HG03439 (cell line): Measurements from ENCODE around the gene KLC1.

Experiments used
- ATAC-seq: cut with Tn5 transposase; IDR thresholded peaks from one replicate; pipeline ENCODE4 v1.9.1; 2021; ENCODE audit warnings: mild to moderate bottlenecking, moderate library complexity; ENCODE audit not compliant: unreplicated experiment

The KLC1 gene

GRCh38 chr14:103702497-103703432 is 73.8 kb downstream of the KLC1 start:
- ATAC-seq, result no peak

DNA sequence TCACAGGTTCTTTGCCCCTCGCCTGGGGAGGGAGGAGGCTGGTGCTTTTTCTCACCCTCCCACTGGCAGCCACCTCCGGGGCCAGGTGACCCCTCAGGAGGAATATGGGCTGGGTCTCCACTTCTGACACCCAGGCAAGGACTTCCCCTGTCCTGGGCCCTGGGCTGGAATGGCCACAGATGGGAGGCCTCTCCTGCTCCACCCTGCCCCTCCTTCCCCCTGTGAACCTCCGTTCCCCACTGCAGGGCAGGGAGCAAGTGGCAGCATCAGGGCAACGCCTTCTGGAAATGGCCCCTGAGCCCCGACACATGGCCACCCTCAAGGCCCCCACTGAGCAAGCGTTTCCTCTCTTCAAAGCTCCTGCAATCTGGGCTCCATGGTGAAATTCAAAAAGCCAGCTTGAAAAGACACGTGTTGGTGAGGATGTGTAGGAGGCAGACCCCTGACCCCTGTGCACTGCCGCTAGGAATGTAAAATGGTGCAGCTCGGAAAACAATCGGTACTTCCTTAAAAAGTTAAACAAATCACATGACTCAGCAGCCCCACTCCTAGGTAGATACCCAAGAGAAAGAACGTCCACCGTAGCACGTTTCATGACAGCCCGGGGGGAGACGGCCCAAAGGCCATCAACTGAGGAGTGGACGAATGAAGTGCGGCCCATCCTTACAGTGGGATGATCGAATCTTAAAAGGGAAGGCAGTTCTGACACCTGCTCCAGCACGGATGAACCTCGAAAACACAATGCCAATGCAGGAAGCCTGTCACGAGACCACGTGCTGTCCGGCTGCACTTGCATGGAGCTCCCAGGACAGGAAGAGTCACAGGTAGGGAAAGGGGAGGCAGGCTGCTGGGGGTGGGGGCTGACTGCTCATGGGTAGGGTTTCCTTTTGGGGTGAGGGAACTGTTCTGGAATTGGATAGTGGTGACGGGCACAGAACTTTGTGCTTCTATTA is 74.7 kb downstream of the KLC1 start:
- no peak for ATAC-seq

DNA sequence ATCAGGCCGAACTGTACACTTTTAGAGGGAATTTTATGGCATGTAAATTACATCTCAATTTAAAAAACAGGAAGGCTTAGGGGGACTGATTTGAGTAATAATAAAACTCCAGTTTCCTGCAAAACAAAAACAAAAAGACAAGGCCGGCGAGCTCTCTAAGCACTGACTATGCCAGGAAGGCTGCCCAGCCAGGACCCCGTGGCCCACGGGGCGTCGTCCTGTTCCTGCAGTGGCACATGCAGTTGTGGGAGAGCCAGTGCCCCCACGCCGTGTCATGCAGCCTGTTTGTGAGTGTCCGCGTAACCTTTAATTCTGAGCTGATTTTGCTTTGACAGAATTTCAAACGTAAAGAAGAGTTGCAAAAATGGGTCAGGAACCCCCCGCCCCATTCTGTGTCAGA is 75.7 kb downstream of the KLC1 start:
- no peak for ATAC-seq

DNA sequence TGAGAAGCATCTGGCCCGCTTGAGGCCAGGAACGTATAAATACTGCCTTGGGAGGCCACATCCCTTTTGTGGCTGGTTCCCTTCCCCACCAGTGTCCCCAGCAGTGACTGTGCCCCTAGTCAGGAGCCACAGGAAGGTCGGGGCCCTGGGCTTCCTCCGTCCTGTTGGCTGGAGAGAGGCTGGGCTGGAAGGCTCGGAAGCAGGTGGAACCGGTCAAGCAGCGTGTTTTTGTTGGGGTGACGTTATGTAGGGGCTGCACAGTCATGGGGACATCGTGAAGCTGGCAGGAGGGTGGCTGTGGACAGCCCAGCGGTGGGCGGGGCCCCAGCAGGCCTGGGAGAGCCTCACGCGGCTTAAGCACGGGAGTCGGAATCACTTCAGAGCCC is 76.1 kb downstream of the KLC1 start:
- no peak for ATAC-seq

GRCh38 chr14:103705504-103706284 is 76.7 kb downstream of the KLC1 start:
- no peak for ATAC-seq

GRCh38 chr14:103706551-103707328 is 77.7 kb downstream of the KLC1 start:
- no peak for ATAC-seq

- no peak for ATAC-seq
These were observed 78.6 kb downstream of the KLC1 start for GRCh38 chr14:103707329-103708263.

- ATAC-seq, result no peak
These were observed 79.8 kb downstream of the KLC1 start for GRCh38 chr14:103708750-103709187.

DNA sequence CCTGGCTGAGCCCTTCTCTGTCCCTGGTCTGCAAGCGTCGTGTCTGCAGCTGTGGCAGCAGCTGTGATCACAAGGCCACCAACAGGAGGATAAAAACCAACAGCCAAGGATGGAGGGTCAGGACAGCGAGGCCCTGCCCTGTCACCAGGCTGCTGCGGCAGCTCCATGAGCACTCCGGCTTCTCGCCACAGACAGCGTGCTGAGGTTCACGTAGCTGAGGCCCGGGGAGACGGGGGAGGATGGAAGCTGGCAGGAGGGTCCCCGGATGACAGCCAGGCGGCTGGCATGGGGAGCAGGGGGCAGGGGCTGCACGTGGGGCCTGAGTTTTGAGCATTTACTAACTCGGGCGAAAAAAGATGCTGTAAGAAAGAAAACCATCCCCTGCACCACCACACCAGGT is 80.8 kb downstream of the KLC1 start:
- ATAC-seq, result no peak

DNA sequence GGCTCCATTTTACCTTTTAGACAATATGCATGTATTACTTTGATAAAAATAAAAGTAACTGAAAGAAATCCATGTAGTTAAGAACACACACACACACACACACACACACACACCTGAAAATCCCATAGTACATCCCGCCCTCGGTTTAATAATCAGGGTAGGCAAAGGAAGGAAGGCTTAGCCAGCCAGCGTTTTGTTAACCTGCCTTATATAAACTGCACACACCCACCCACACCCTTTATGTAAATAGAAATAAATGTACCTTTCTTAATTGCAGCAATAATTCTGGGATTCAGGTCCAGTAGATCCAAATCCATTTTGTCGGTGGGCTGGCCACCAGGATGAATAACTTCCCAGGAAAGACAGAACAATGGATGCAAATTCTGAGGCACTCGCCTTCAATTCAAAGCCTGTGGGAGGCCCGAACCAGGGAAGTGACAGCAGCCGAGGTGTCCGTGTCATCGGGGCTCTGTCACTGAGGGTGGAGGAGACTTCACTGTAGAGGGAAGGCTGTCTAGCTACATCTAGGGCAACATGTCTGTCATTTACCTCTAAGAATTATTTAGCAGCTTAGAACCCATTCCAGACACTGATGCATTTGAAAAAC is 81.9 kb downstream of the KLC1 start:
- no peak for ATAC-seq

GRCh38 chr14:103711516-103712431 is 82.8 kb downstream of the KLC1 start:
- no peak for ATAC-seq

DNA sequence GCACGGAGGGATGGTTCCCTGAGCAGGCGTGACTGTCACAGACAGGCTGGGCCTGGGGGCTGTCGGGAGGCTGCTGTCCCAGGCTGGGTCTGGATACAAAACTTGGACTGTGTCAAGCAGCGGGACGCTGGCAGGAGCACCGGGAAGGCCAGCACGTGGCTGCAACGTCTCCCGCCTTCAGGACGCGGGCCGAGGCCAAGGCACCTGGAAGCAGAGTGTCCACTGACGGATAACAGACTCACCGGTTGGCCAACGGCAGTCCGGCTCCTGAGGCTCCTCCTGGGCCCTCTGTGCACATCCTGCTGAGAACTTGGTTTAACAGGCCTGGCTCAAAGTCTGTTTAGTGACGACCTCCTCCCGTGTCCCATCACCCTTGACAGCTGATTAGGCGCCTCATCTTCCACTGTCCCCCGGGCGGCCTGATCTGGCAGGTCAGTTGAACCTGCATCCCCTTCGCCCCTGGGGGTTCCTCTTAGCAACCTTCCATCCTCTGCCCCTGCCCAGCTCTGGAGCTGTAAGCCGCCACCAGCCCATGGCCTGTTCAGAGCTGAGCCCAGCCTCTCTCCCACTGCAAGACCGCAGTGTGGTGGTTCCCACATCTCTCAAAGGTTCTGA is 83.7 kb downstream of the KLC1 start:
- ATAC-seq, result no peak

DNA sequence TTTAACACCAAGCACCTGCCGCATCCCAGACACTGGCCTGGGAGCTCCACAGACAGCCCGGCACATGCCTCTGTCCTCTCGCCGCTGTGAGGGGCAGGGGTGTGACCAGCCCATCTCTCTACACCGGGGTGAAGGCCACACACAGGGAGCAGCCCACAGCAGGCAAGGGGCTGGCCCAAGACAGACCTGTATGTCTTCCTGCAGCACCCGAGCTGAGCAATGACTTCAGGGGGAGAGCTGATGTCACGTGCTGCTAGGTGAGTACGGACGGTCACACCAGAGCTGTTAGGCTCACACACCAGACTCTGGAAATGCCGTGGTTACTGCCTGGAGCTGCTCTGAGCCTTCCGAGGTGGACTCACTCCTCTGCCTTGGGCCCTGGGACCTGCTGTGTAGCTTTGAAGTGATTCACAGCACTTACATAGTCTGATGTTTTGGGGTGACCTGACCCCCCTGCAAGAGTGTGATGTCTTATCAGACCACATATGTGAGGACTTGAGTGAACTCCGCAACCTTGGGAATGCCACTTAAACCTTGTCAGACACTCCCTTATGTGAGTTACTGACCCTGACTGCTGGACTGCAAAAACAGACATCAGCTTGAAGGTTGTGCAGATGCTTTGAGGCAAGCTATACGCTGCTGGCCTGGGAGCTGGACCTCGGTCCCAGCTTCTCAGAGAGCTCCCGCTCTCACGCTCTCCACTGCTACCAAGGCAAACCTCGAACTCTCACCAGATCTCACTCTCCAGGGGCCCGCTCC is 84.5 kb downstream of the KLC1 start:
- ATAC-seq, result no peak

GRCh38 chr14:103714063-103714724 is 85.2 kb downstream of the KLC1 start:
- no peak for ATAC-seq

- peak; percentile 94 for ATAC-seq
These were observed 86.3 kb downstream of the KLC1 start, which contains the start of the genes XRCC3 and ZFYVE21 for GRCh38 chr14:103715052-103716000. XRCC3 (minus strand) TSS chr14:103715451; CDS start chr14:103711087, 4,364 bp downstream. ZFYVE21 (plus strand) TSS chr14:103715810; CDS start chr14:103715842, 32 bp downstream.
